HEK293T (cell line): ENCODE measurements around the gene CPAMD8.

Source experiments
- BHLHE40 ChIP-seq: fragments of 450-650 bp; IDR thresholded peaks from 2 replicates; pipeline ENCODE4 v1.6.1; 2016; ENCODE audit warnings: mild to moderate bottlenecking, moderate library complexity, borderline replicate concordance
- FOXA1 ChIP-seq: fragments of 450-650 bp; IDR thresholded peaks from 2 replicates; pipeline ENCODE4 v1.6.1; 2016; ENCODE audit warnings: mild to moderate bottlenecking
- FOXK2 ChIP-seq: fragments of 450-650 bp; IDR thresholded peaks from 2 replicates; pipeline ENCODE4 v1.6.1; 2016; ENCODE audit warnings: mild to moderate bottlenecking
- SUZ12 ChIP-seq: fragments of 450-650 bp; IDR thresholded peaks from 2 replicates; pipeline ENCODE4 v1.6.1; 2016; ENCODE audit warnings: mild to moderate bottlenecking
- TF ChIP-seq, protein P1 (sequence below): fragments of 450-650 bp; IDR thresholded peaks from 2 replicates; pipeline ENCODE4 v1.6.1; 2016

- TF ChIP-seq FOXK2 (no peak), SUZ12 (no peak), BHLHE40 (no peak), FOXA1 (no peak)
- TF ChIP-seq, protein P1, sequence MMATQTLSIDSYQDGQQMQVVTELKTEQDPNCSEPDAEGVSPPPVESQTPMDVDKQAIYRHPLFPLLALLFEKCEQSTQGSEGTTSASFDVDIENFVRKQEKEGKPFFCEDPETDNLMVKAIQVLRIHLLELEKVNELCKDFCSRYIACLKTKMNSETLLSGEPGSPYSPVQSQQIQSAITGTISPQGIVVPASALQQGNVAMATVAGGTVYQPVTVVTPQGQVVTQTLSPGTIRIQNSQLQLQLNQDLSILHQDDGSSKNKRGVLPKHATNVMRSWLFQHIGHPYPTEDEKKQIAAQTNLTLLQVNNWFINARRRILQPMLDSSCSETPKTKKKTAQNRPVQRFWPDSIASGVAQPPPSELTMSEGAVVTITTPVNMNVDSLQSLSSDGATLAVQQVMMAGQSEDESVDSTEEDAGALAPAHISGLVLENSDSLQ, result no peak
Observed at GRCh38 chr19:16952046-16952445, 74.6 kb downstream of the CPAMD8 start.
